ENCODE measurements around the gene ALK.

Gene ALK

DNA sequence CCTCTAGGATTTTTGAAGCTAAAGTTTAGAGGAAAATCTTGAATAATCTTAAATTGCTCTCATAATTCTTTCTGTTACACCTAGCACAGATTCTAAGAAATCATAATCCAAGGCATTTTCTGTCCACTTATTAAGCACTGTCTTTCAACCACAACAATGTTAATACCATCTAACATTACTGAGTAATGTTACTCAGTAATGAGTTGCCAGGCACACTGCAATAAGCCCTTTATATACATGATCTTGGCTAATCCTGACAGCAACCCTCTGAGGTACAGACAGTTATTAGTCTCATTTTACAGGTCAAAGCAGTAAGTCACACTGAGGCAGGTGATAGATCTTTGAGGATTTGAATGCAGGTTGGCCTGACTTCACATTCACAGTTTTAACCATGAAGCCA lies 291.9 kb downstream of the ALK start:
- no peak overlapping the region for H3K27ac ChIP-seq (ENCODE audit: low read depth, low read length, poor library complexity, severe bottlenecking)
- no peaks in the 10 kb centered on the region for H3K4me1 ChIP-seq (ENCODE audit: insufficient read depth, low read length, severe bottlenecking)
- H4K20me1 ChIP-seq (ENCODE audit: insufficient read depth, low read length), result no peaks in the 10 kb centered on the region
- H3K27me3 ChIP-seq (ENCODE audit: insufficient read depth, low read length), result no peaks in the 10 kb centered on the region
- no peaks in the 10 kb centered on the region for H3K9me2 ChIP-seq (ENCODE audit: low read depth, low read length)
- no peaks in the 10 kb centered on the region for H3K36me3 ChIP-seq (ENCODE audit: insufficient read depth, low read length)
- no peaks in the 10 kb centered on the region for H3K9me3 ChIP-seq (ENCODE audit: low read length)
- no peak overlapping the region for H3K9ac ChIP-seq (ENCODE audit: low read length)
- H3K4me3 ChIP-seq (ENCODE audit: low read depth, low read length, poor library complexity, severe bottlenecking), result no peak overlapping the region
- no peak overlapping the region for H3K4me2 ChIP-seq (ENCODE audit: low read length)
- no peak for TF ChIP-seq EZH2 (IDR thresholded peaks at IDR 0.05; ENCODE audit: borderline replicate concordance, low read length)
- TF ChIP-seq, protein P1, sequence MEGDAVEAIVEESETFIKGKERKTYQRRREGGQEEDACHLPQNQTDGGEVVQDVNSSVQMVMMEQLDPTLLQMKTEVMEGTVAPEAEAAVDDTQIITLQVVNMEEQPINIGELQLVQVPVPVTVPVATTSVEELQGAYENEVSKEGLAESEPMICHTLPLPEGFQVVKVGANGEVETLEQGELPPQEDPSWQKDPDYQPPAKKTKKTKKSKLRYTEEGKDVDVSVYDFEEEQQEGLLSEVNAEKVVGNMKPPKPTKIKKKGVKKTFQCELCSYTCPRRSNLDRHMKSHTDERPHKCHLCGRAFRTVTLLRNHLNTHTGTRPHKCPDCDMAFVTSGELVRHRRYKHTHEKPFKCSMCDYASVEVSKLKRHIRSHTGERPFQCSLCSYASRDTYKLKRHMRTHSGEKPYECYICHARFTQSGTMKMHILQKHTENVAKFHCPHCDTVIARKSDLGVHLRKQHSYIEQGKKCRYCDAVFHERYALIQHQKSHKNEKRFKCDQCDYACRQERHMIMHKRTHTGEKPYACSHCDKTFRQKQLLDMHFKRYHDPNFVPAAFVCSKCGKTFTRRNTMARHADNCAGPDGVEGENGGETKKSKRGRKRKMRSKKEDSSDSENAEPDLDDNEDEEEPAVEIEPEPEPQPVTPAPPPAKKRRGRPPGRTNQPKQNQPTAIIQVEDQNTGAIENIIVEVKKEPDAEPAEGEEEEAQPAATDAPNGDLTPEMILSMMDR (IDR thresholded peaks at IDR 0.05; ENCODE audit: low read length), result no peak
- no peaks in the 10 kb centered on the region for H3K79me2 ChIP-seq (ENCODE audit: insufficient read depth, low read length)
- H2AFZ ChIP-seq (ENCODE audit: low read length), result no peak overlapping the region
- H3F3A ChIP-seq (ENCODE audit: insufficient read depth, low read length), result no peaks in the 10 kb centered on the region

DNA sequence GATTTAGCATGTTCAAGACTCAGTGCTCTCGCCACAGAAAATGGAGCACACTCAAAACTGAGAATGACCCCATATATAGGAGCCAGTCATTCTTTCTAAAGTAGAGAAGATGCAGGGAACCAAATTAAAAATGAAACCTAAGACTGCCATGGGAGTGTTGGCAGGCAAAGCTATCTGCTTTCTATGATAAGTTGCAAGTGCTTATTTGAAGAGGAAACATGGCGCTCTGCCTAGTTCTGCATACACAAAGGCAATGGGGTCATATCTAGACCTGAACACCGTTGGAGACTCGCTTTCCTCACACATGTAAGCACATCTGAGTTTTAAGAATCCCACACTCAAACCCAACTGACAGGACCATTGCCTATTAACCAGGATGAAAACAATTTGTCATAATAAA lies 292.5 kb downstream of the ALK start:
- Histone ChIP-seq H3K36me3 (ENCODE audit: insufficient read depth, low read length) (no peaks in the 10 kb centered on the region), H3K4me1 (ENCODE audit: insufficient read depth, low read length, severe bottlenecking) (no peaks in the 10 kb centered on the region), H3K4me3 (ENCODE audit: low read depth, low read length, poor library complexity, severe bottlenecking) (no peak overlapping the region), H3K4me2 (ENCODE audit: low read length) (no peak overlapping the region), H3K27me3 (ENCODE audit: insufficient read depth, low read length) (no peaks in the 10 kb centered on the region), H3K9ac (ENCODE audit: low read length) (no peak overlapping the region), H3K9me3 (ENCODE audit: low read length) (no peaks in the 10 kb centered on the region), H3K27ac (ENCODE audit: low read depth, low read length, poor library complexity, severe bottlenecking) (no peak overlapping the region), H4K20me1 (ENCODE audit: insufficient read depth, low read length) (no peaks in the 10 kb centered on the region), H3K79me2 (ENCODE audit: insufficient read depth, low read length) (no peaks in the 10 kb centered on the region), H3F3A (ENCODE audit: insufficient read depth, low read length) (no peaks in the 10 kb centered on the region), H2AFZ (ENCODE audit: low read length) (no peak overlapping the region), H3K9me2 (ENCODE audit: low read depth, low read length) (no peaks in the 10 kb centered on the region)
- no peak for TF ChIP-seq EZH2 (IDR thresholded peaks at IDR 0.05; ENCODE audit: borderline replicate concordance, low read length)
- TF ChIP-seq, protein P1 (IDR thresholded peaks at IDR 0.05; ENCODE audit: low read length), result no peak

DNA sequence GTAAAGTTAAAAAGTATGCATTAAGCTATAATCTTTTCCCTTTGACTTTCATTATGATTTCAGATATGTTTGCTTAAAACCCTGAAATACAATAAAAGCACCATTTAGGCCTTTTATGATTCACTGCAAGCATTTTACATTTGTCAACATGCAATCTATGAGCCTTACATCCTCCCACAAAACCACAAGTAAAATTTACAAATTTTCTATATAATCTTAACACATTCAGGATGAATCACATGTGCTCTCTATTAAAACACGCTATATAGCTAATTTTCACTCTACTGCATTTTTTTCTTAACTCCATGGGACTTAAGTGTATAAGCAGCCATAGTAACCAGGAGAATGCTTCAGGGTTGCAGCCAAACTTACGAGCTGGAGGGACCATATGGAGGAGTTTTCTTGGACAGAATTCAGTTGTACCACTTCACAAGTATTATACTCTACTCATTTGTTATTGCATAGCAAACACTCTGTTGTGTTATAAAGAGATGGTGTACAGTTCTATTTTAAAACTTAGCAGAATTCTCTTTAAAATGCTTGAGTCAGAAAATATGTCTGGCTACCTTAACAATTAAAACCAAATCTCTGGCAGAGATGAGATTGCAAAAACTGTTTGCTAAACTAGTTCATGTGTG lies 293.2 kb downstream of the ALK start:
- H3F3A ChIP-seq (ENCODE audit: insufficient read depth, low read length), result no peaks in the 10 kb centered on the region
- H3K4me1 ChIP-seq (ENCODE audit: insufficient read depth, low read length, severe bottlenecking), result no peaks in the 10 kb centered on the region
- H3K36me3 ChIP-seq (ENCODE audit: insufficient read depth, low read length), result no peaks in the 10 kb centered on the region
- no peak overlapping the region for H2AFZ ChIP-seq (ENCODE audit: low read length)
- no peak overlapping the region for H3K4me3 ChIP-seq (ENCODE audit: low read depth, low read length, poor library complexity, severe bottlenecking)
- no peaks in the 10 kb centered on the region for H3K9me3 ChIP-seq (ENCODE audit: low read length)
- no peak overlapping the region for H3K9ac ChIP-seq (ENCODE audit: low read length)
- H3K27me3 ChIP-seq (ENCODE audit: insufficient read depth, low read length), result no peaks in the 10 kb centered on the region
- no peak for TF ChIP-seq EZH2 (IDR thresholded peaks at IDR 0.05; ENCODE audit: borderline replicate concordance, low read length)
- TF ChIP-seq, protein P1 (IDR thresholded peaks at IDR 0.05; ENCODE audit: low read length), result no peak
- H3K27ac ChIP-seq (ENCODE audit: low read depth, low read length, poor library complexity, severe bottlenecking), result no peak overlapping the region
- no peak overlapping the region for H3K4me2 ChIP-seq (ENCODE audit: low read length)
- no peaks in the 10 kb centered on the region for H3K9me2 ChIP-seq (ENCODE audit: low read depth, low read length)
- no peaks in the 10 kb centered on the region for H3K79me2 ChIP-seq (ENCODE audit: insufficient read depth, low read length)
- H4K20me1 ChIP-seq (ENCODE audit: insufficient read depth, low read length), result no peaks in the 10 kb centered on the region
